ENCODE measurements around the gene CDH18. TPM values are rescaled to one million over a fixed set of nuclear protein-coding genes. Genes with fewer than 3 reads are reported as not detected.

The CDH18 gene
- total and polyA plus RNA-seq, 2 of the 4 experiments (the other 2 are of a cell fraction) = 0.24 to 1.1 TPM

- Histone ChIP-seq H3K79me1 (ENCODE audit: low read depth in 1 of 2, low read length in 2 of 2) (no peaks in the 10 kb centered on the region), H3K27me3 (ENCODE audit: control insufficient read depth, insufficient read depth, low read length) (no peaks in the 10 kb centered on the region), H2AK5ac (ENCODE audit: low read depth, low read length) (no peak overlapping the region), H3K4me2 (ENCODE audit: low read depth, low read length) (no peak overlapping the region), H4K5ac (ENCODE audit: low read depth, low read length) (no peak overlapping the region), H3K18ac (ENCODE audit: low read depth, low read length) (no peak overlapping the region), H3K36me3 (ENCODE audit: control insufficient read depth, insufficient read depth, low read length) (no peaks in the 10 kb centered on the region), H3K4ac (ENCODE audit: low read depth, low read length) (no peak overlapping the region), H2AK9ac (replicated peaks; ENCODE audit: low read depth, low read length, poor library complexity) (no peak overlapping the region), H3K9ac (ENCODE audit: low read depth, low read length) (no peak overlapping the region), H3K4me1 (ENCODE audit: control insufficient read depth, insufficient read depth, low read length) (no peaks in the 10 kb centered on the region), H2BK15ac (ENCODE audit: low read depth, low read length) (no peak overlapping the region), H3K27ac (ENCODE audit: insufficient read depth, low read length) (no peak overlapping the region), H3K23ac (ENCODE audit: low read depth, low read length) (no peak overlapping the region), H3K9me3 (ENCODE audit: control insufficient read depth, insufficient read depth, low read length) (no peaks in the 10 kb centered on the region), H3K4me3 (ENCODE audit: insufficient read depth, low read depth, low read length) (no peak overlapping the region), H3K14ac (replicated peaks; ENCODE audit: low read depth, low read length) (no peak overlapping the region), H2BK120ac (ENCODE audit: low read depth, low read length) (no peak overlapping the region), H2AFZ (replicated peaks; ENCODE audit: low read length, poor library complexity) (no peak overlapping the region), H4K20me1 (ENCODE audit: insufficient read depth, low read length) (no peaks in the 10 kb centered on the region), H3K56ac (ENCODE audit: extremely low read depth, insufficient read depth, low read length) (no peak overlapping the region), H4K8ac (ENCODE audit: low read depth in 2 of 2, low read length in 2 of 2) (no peak overlapping the region), H4K91ac (ENCODE audit: insufficient read depth, low read depth, low read length) (no peak overlapping the region), H2BK20ac (ENCODE audit: low read depth, low read length) (no peak overlapping the region), H2BK5ac (ENCODE audit: low read depth, low read length, poor library complexity, severe bottlenecking) (no peak overlapping the region), H3K9me1 (ENCODE audit: insufficient read depth, low read length) (no peaks in the 10 kb centered on the region)
- ChIA-PET CTCF (no interaction called here), POLR2A (ENCODE audit: unreplicated experiment) (no interaction called here)
- ATAC-seq (ENCODE audit: low read depth) (no peak), DNase-seq (no peak)
- dilution Hi-C loops (cut with HindIII; ENCODE audit: low sequenced_read_pairs, unreplicated experiment) = no loop called here
- no peak for TF ChIP-seq RAD21 (IDR thresholded peaks at IDR 0.05; ENCODE audit: low read length)
- intact Hi-C loops (cut with micrococcal nuclease) = no loop called here
- no CpG with 5 or more reads among the region's 4 CpGs for WGBS, 2 experiments (ENCODE audit: extremely low coverage in 2 of 2, insufficient read length in 1 of 2)
- in situ Hi-C loops (cut with MboI; ENCODE audit: low sequenced_read_pairs) = no loop called here
- BruUV-seq (replicated peaks) = no TSS peak
Measured at GRCh38 chr5:19910136-19910535, 77.9 kb downstream of the CDH18 start.
